GM18858 (cell line): ENCODE data around the gene PTPRS.
"Not testable (repeated sequence)": the region's sequence is repeated elsewhere in the genome, so short reads cannot be mapped to it uniquely, and the experiment has no call there.

Experiments used
- ATAC-seq: cut with Tn5 transposase; IDR thresholded peaks from one replicate; pipeline ENCODE4 v1.9.1; 2021; ENCODE audit not compliant: unreplicated experiment

The PTPRS gene

GRCh38 chr19:5340637-5341447 is at the start of gene PTPRS:
PTPRS (minus strand) TSS chr19:5340812; CDS start chr19:5286140, 54,672 bp downstream.
- ATAC-seq: no peak

DNA sequence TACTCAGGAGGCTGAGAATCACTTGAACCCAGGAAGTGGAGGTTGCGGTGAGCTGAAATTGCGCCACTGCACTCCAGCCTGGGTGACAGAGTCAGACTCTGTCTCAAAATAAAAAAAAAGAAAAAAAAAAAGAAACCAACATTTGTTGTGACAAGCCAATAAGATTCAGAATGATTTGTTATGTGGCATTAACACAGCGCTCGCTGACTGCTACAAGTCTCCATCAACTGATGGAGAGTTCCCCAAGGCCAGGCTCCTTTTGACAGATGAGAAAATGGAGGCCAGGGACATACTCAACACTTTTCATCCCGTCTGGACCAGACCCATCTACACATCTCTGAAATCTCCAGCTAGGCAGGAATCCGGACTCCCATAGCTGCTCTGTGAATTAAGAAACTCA is 48.7 kb upstream of the PTPRS start:
- ATAC-seq: no peak

DNA sequence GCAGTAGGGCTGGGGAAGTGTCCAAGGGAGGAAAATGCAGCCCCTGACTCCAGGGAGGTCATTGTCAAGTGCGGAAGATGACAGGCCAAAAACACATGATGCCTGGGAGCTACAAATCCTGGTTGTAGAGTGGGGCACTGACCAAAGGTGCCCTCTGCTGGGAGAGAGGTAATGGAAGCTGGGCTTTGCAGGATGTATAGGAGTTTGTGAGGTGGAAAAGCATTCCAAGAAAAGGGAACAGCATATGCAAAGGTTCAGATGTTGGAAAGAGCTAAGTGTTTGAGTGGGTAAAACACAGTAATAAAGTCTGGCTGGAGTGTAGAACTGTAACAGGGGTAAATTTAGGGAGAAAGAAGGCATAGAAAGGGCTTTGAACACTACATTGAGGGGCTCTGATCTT is 46.9 kb upstream of the PTPRS start:
- no peak for ATAC-seq

- no peak for ATAC-seq
These were observed 46.2 kb upstream of the PTPRS start for GRCh38 chr19:5386841-5387240.

DNA sequence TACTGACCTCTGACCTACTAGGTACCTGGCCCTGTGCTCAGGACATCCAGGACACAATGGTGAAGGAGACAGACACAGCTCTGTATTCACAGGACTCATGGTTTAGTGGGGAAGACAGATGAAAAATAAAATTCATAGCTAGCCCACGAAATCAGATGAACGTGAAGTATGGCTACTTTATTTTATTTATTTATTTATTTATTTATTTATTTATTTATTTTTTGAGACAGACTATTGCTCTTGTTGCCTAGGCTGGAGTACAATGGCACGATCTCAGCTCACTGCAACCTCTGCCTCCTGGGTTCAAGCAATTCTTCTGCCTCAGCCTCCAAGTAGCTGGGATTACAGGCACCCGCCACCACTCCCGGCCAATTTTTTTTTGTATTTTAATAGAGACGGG is 40.6 kb upstream of the PTPRS start:
- not testable (repeated sequence) for ATAC-seq

DNA sequence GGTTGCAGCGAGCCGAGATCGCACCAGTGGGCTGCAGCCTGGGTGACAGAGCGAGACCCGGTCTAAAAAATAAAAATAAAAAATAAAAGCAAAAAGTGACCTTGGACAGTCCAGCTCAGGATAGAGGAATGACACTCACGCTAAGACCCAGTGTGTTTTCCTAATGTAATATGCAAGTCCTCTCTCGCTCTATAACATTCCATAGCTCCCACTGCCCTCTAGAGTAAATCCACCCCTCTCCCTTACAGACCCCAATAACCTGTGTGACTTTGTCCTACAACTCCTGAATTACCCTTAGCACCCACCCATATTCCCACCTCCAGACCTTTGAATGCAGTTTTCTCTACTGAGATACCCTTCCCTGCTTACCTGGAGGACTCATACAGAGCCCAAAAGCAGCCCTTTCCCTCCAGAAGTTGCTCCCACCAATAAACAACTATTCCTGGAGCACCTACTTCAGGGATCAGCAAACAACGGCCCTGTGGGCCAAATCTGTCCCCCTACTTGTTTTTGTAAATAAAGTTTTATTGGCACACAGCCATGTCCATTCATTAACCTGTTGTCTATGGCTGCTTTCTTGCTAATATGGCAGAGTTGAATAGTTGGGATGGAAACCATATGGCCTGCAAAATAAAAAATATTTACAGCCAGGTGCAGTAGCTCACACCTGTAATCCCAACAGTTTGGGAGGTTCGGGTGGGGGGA is 39.8 kb upstream of the PTPRS start:
- ATAC-seq: no peak

GRCh38 chr19:5376928-5377327 is 36.3 kb upstream of the PTPRS start:
- no peak for ATAC-seq

- ATAC-seq: no peak
These were observed 32.1 kb upstream of the PTPRS start for GRCh38 chr19:5372572-5373200.

- no peak for ATAC-seq
These were observed 29.4 kb upstream of the PTPRS start for GRCh38 chr19:5369962-5370367.

- no peak for ATAC-seq
These were observed 28.7 kb upstream of the PTPRS start for GRCh38 chr19:5369304-5369703.

DNA sequence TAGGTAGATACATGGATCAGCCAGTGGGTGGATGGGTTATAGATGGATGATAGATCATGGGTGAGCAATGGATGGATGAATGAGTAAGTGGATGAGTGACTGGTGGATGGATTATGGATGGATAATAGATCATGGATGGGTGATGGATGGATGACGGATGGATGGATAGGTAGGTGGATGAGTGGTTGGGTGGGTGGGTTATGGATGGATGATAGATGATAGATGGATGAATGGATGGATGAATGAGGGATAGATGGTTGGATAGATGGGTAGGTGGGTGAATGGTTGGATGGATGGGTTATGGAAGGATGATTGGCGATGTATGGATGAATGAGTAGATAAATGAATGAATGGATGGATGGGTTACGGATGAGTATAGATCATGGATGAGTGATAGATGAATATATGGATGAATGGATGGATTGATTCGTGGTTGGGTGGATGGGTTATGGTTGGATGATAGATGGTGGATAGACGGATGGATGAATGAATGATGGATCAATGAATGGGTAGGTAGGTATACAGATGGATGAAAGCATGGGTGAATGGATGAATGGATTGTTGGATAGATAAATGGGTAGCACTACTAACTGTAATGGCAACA is 27.0 kb upstream of the PTPRS start:
- ATAC-seq: no peak

- no peak for ATAC-seq
These were observed 25.3 kb upstream of the PTPRS start for GRCh38 chr19:5365905-5366304.

DNA sequence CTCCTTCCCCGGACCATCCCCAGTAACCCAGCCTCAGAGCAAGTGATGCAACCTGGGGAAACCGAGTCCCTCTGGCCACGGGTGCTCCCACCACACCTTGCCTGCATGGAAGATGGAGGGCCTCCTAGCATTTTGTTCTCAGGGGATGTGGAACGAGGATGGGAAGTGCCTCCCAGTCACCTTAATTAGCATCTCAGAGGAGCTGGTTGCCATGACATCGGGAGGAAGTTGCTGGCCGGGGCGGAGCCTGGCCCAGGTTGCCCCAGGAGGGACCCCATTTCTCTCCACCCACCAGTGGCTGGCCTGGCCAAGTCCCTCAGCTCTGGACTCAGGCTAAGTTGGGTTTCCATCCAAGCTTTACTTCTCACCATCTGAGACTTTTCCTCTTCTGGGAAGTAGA is 24.1 kb upstream of the PTPRS start:
- no peak for ATAC-seq

GRCh38 chr19:5361839-5362238 is 21.2 kb upstream of the PTPRS start:
- ATAC-seq: not testable (repeated sequence)

GRCh38 chr19:5361407-5361806 is 20.8 kb upstream of the PTPRS start:
- ATAC-seq: no peak

DNA sequence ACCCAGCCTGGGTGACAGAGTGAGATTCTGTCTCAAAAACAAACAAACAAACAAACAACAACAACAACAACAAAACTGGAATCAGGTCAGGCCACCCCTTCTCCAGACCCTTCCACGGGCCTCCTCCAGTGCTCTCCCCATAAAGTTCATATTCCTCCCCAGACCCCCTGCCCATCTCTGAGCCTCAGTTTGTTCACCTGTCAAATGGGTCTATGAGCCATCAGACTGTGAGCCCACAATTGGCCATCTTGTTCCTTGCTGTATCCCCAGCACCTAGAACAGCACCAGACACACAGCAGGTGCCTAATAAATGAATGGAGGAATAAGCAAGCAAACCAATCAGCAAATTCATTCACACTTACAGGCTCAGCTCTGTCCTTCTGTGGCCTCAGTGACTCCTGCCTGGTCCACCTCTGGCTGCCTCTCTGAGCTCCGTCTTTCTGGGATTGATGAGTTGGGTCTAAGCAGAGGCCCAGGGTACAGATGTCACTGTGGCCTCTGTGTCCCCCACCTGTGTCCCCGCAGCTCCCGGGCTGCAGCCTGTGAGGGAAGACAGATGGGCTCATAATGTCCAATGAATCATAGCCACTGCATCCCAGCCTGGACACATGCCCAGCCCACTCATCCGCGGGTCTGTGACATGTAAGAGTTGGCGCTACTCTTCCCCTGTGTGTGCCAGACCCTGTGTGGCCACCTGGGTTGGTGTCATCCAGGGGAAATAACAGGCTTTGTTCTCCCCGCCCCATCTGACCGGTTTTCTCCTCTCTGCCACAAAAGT is 19.6 kb upstream of the PTPRS start:
- no peak for ATAC-seq

- ATAC-seq: no peak
These were observed 17.7 kb upstream of the PTPRS start for GRCh38 chr19:5358173-5358800.

GRCh38 chr19:5357584-5357983 is 17.0 kb upstream of the PTPRS start:
- ATAC-seq: no peak

DNA sequence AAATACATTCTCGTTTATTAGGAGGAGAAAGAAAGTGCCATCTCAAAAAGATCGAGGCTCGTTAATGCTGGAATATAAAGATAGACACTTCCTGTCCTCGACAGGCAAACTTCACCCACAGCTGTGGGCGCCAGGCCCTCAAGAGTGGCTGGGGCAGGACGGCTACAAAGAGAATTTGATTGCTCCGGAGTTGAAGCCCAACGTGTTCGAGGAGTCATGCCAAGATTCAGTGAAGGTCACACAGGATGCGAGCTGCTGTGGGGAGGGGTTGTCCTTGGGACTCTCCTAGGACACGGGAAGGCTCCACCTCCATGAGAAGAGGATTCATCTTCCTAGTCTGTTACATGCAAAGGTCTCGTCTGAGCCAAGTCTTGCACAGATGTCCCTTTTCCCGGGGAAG is 16.3 kb upstream of the PTPRS start:
- ATAC-seq: no peak

GRCh38 chr19:5356428-5356827 is 15.8 kb upstream of the PTPRS start:
- no peak for ATAC-seq
